SH-SY5Y (cell line): ENCODE results near the gene ZMIZ1.

Experiments
- GATA2 ChIP-seq: IDR thresholded peaks from 2 replicates; pipeline ENCODE4 v1.6.1; 2011; ENCODE audit warnings: mild to moderate bottlenecking, low read depth, low read length
- GATA3 ChIP-seq: IDR thresholded peaks from 2 replicates; pipeline ENCODE4 v1.6.1; 2011; ENCODE audit warnings: low read depth, mild to moderate bottlenecking, low read length, moderate library complexity

- TF ChIP-seq GATA3, result no peak
- TF ChIP-seq GATA2, result no peak
These were observed 243.9 kb downstream of the ZMIZ1 start for GRCh38 chr10:79312601-79313187.
